Prostate gland (tissue), 2 donors: ENCODE measurements around the gene VDR.

ENCODE experiments used
- CTCF ChIP-seq, 4 experiments: fragments of 200-600 bp in 2 of 4; fragments of 450-650 bp in 2 of 4; sonication (generic) in 2 of 4; IDR thresholded peaks; 1 replicate in 3 of 4; 2 replicates in 1 of 4; pipeline ENCODE4 v1.5.1; 2016 to 2019; ENCODE audit warnings: antibody characterized with exemption in 4 of 4, mild to moderate bottlenecking in 2 of 4, moderate library complexity in 2 of 4
- POLR2A ChIP-seq: fragments of 450-650 bp; IDR thresholded peaks from one replicate; pipeline ENCODE4 v1.6.1; 2016; ENCODE audit warnings: antibody characterized with exemption, mild to moderate bottlenecking

GRCh38 chr12:47802312-47802711, 102.5 kb downstream of the VDR start:
- TF ChIP-seq POLR2A: no peak
- peak in 1 of 4 experiments; percentile 14 for TF ChIP-seq CTCF (IDR thresholded peaks at IDR 0.05)
